ENCODE results near the gene CALU. TPM values are rescaled to one million over a fixed set of nuclear protein-coding genes. Genes with fewer than 3 reads are reported as not detected.
A peak's percentile ranks its signal among the peaks of the same experiment; 100 is the strongest.

The CALU gene
- total RNA-seq, 1 experiment from 2014 or later, result 168 TPM

DNA sequence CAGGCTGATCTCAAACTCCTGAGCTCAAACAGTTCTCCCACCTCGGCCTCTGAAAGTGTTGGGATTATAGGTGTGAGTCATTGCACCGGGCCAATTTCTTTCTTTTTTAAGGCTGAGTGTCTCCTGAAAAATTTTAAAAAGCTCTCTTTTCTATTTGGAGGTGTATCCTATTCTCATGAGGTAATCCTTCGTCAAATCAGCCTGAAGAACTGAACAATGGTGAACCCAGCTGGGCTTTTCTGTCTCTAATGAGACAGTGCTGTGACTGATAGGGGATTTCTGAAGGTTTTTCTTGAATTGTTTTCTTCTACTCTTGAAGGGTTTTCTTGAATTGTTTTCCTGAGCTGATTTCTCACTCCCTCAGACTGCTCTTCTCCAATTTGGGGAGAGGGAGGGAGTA, 30.9 kb upstream of the CALU start:
- peak overlapping the region; percentile 25 for H3T11ph ChIP-seq (ENCODE audit: low read length)
- no peaks in the 10 kb centered on the region for H3K23me2 ChIP-seq (ENCODE audit: insufficient read length, low read depth, low read length, poor library complexity, severe bottlenecking)
- H2BK120ac ChIP-seq (ENCODE audit: low read depth, low read length, poor library complexity, severe bottlenecking), result peak overlapping the region; percentile 29
- H2BK12ac ChIP-seq (ENCODE audit: insufficient read length, low read depth, low read length), result no peak overlapping the region
- no peak overlapping the region for H3K18ac ChIP-seq (ENCODE audit: insufficient read length, low read depth, low read length)
- H3K27me3 ChIP-seq (ENCODE audit: insufficient read depth, low read length), result no peaks in the 10 kb centered on the region
- no CpG with 5 or more reads among the region's 3 CpGs for WGBS (ENCODE audit: extremely low coverage, insufficient read length, low lambda C conversion rate)
- DNase-seq, result no peak
- Mint-ChIP-seq H3K9me3 (no peaks in the 10 kb centered on the region; a peak in 1 of 5 replicates), H3K27ac (peak overlapping the region in 2 of 3 experiments; percentile 92 to 94; a peak in 4 of 7 replicates), H3K27me3 (ENCODE audit: low read depth) (no peaks in the 10 kb centered on the region), H3K36me3 (ENCODE audit: insufficient read depth in 1 of 3, low read depth in 3 of 3) (peaks cover 0 to 4% (median 0%) of the 10 kb centered on the region in 3 experiments; a peak in 2 of 7 replicates), H3K4me3 (no peak overlapping the region), H3K4me1 (peaks cover 39 to 52% of the 10 kb centered on the region in 2 experiments)
- H4K91ac ChIP-seq (ENCODE audit: insufficient read length, low read depth, low read length), result no peak overlapping the region
- H3K4me1 ChIP-seq (ENCODE audit: insufficient read depth, low read length), result peaks cover 3% of the 10 kb centered on the region; the same call in 1 of the 2 replicates
- H3K9ac ChIP-seq (ENCODE audit: extremely low read depth, insufficient read length, low read length), result no peak overlapping the region
- no peak overlapping the region for H4K5ac ChIP-seq (ENCODE audit: insufficient read length, low read depth, low read length)
- no peaks in the 10 kb centered on the region for H3K79me1 ChIP-seq (ENCODE audit: insufficient read depth, low read depth, low read length, poor library complexity, severe bottlenecking)
- no peak overlapping the region for H4K8ac ChIP-seq (replicated peaks; ENCODE audit: insufficient read length, low read depth, low read length)
- no peak overlapping the region for H3K4ac ChIP-seq (ENCODE audit: low read depth, low read length)
- H3K79me2 ChIP-seq (ENCODE audit: insufficient read depth, low read length), result no peaks in the 10 kb centered on the region
- H3K23ac ChIP-seq (ENCODE audit: insufficient read length, low read depth, low read length), result no peak overlapping the region
- H3K4me2 ChIP-seq (ENCODE audit: insufficient read depth, insufficient read length, low read length), result no peak overlapping the region
- no peak overlapping the region for H2BK5ac ChIP-seq (ENCODE audit: insufficient read length, low read length)
- no peak overlapping the region for H3K56ac ChIP-seq (ENCODE audit: insufficient read length, low read depth, low read length)
- no peaks in the 10 kb centered on the region for H4K20me1 ChIP-seq (ENCODE audit: control insufficient read depth, insufficient read depth, insufficient read length)
- H3K14ac ChIP-seq (ENCODE audit: insufficient read depth, low read length), result no peak overlapping the region
- H2BK20ac ChIP-seq (ENCODE audit: low read depth, low read length, poor library complexity, severe bottlenecking), result no peak overlapping the region
- no peaks in the 10 kb centered on the region for H3K9me3 ChIP-seq (ENCODE audit: control insufficient read depth, low read depth, low read length)
- H3K27ac ChIP-seq (ENCODE audit: insufficient read length, low read depth, low read length), result no peak overlapping the region
- no peak overlapping the region for H2BK15ac ChIP-seq (ENCODE audit: low read depth, low read length)
- TF ChIP-seq, protein P1, sequence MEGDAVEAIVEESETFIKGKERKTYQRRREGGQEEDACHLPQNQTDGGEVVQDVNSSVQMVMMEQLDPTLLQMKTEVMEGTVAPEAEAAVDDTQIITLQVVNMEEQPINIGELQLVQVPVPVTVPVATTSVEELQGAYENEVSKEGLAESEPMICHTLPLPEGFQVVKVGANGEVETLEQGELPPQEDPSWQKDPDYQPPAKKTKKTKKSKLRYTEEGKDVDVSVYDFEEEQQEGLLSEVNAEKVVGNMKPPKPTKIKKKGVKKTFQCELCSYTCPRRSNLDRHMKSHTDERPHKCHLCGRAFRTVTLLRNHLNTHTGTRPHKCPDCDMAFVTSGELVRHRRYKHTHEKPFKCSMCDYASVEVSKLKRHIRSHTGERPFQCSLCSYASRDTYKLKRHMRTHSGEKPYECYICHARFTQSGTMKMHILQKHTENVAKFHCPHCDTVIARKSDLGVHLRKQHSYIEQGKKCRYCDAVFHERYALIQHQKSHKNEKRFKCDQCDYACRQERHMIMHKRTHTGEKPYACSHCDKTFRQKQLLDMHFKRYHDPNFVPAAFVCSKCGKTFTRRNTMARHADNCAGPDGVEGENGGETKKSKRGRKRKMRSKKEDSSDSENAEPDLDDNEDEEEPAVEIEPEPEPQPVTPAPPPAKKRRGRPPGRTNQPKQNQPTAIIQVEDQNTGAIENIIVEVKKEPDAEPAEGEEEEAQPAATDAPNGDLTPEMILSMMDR (conservative IDR thresholded peaks at IDR 0.05), result no peak
- no peak overlapping the region for H2AFZ ChIP-seq (ENCODE audit: low read length)
- H2AK5ac ChIP-seq (ENCODE audit: insufficient read length, low read length), result no peak overlapping the region

All from H9 (cell line).